Stimulated activated CD8-positive, alpha-beta memory T cell treated with anti-CD3 and anti-CD28 coated beads, Interleukin-15, amount 100 ng/mL, for 48 hours (primary cell): ENCODE data around the gene MICAL3.

Experiments
- DNase-seq, 2 donors: peaks; one replicate each; pipeline ENCODE4 v3.0.0-alpha.2; 2020; ENCODE audit warnings: low read depth in 2 of 2

Gene MICAL3

DNA sequence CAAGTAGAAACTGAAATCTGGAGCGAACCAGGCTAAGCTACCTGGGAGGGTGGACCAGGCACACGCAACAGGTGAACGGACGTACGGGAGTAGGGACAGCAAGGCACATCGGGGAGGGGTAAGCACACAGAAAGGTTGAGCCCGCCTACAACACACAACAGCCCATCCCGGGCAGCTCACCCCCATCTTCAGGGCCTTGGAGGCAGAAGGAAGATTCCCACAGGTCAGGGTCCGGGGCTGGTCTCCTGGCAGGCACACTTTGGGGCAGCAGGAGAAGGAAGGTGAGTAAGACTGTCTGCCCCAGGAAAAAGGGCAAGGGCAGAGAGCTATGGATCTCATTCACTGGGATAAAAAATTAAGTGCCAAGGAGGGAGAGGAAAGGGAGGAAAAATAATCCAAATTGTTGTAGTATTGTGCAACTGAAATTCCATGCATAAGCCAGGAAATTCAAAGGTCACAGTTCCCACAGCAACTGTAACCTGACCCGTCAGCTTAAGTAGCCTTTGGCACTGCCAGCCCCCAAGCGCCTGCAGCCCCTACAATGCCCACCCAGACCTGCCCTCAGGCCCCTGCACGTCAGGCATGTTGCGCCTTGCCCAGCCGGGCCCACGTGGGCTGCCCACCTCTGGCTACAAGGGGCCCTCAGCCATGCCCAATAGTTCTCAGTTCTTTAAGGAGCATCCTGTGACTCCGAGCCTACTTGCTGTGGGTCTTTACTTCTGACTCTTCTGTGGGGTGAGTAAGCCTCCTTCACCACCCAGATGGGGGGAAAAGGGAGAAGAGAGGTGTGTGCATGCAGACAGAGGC is 51.8 kb downstream of the MICAL3 start:
- DNase-seq = no peak

DNA sequence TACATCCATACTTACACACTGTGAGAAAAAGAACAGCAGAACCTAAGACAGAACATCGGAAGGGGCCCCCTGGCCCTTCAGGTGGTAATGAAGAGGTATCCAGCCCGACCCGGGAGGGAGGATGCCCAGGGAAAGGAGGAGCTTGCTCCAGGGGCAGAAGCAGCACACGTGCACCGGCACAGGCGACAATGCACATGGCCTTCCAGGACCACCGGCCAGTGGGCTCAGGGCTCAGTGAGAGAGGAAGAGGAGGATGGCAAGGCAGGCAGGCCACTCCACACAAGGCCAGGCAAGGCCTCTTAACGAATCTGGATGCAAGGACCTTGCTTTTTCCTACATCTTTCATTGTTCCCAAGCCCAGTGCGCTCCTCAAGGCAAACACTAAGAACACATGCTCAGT is 52.6 kb downstream of the MICAL3 start:
- DNase-seq = no peak

DNA sequence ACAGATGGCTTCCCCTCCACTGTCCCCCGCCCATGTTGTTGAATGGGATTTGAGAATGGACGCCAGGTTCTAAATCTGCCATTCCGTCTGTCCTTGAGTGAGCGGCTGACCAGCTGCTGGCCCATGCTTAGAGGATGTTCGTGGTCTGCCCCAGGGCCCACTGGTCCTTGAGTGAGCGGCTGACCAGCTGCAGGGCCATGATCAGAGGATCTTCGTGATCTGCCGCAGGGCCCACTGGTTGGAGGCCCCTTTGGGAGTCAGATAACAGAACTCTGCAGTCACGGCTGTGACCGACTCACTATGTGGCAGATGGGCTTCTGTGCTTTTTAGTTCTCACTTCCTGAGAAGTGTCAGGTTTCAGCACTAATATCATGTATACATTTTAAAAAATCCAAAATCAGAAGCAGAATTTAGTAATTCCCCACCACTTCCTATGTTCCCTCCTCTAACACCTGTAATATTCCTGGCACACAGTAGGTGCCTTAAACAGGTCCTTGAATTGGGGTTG is 54.1 kb downstream of the MICAL3 start:
- no peak for DNase-seq

DNA sequence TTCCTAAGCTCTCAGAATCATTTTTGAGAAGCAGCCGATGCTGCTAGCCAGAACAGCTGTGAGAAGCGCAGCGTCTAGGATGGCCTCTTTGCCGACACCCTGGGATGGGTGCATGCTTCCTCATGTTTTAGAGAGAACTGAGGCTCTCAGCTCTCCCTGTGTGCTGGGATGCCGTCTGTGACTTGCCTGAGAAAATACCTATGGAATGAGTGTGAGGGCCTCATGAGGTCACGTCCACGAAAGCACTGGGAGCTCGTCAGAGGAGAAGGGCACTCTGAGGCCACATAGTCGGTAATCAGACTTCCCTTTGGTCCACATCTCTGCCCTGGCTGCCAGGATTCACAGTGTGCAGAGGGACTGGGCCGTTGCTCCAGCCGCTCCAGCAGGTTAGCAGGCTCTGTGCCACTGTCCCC is 54.7 kb downstream of the MICAL3 start:
- DNase-seq = no peak

DNA sequence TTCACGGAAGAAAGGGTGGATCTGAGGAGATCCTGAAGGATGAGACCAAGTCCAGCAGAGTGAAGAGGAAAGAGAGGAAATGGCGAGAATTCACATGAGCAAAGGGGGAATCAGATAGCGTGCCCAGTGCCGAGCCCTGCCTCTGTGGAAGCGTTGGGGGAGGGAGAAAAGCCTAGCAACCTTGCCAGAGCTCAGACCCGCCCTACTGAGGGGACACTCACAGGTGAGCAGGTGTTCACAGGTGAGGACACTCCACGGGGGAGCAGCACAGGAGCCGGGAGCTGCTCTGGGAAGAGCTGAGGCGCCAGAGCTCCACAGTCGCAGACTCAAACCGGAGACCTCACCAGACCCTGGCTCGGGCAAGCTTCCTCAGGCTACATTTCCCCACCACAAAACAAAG is 56.2 kb downstream of the MICAL3 start:
- no peak for DNase-seq

DNA sequence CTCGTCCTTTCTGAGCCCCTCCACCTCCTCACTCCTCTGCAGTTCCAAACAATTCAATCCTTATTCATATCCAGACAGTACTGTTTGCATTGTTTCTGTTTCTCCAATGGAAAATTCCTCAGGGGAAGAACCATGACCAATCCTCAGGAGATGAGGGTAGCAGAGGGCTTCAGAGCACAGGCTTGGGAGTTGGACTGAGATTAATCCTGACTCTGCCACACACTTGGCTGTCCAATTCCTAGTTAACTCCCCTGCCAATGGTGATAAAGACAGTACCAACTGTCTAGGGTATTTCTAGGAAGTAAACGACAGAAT is 58.0 kb downstream of the MICAL3 start:
- DNase-seq = no peak

DNA sequence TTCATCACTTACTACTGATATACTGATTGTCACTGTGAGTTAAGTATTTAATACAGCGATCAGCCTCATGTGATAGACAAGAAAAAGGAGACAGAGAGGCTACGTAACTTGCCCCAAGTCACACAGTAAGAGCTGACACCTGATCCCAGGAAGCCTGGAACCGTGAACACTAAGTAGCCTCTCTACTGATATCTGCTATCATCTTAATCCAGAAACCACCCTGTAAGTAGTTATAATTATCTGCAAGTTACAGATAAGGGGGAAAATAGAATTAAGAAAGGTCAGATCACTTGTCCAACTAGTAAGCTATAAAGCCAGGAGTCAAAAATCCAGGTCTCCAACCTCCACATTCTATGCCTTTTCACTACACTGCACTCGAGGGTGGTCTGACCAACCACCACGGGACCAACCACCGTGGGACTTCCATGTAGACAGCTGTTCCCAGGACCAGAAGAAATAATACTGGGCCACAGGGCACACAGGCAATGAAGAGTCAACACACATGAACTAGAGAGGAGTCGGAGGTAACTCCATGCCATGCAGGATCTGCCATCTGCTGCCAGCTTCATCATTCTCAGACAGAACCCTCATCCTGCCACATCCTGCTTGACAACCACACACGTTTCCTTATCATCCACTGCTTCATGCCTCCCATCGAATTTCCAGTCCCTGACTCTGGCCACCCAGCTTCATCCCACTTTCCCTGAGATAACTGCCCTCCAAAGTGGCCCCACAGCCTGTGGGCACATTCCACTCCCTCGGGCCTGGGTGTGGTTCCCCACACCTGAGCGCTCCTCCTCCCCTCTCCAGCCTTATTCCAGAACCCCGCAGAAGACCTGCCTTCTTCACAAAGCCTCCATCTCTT is 58.6 kb downstream of the MICAL3 start:
- DNase-seq = no peak

DNA sequence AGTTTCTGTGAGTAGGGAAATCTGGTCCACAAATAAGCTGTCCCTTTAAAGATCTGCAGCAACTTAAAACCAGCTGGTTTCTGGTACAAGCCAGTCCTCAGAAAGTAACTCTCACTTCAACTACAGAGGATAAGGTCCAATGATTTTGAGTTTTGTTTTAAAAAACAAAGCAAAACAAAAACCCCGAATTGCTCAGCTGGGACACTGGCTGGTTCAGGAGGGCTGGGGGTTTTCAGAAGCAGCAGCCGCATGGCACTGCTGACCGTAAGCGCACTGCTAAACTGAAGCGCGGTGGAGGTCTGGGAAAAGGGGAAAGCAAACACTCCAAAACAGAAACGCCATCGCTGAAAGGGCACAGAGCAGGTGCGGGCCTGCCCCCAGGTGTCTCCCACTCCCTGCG is 59.7 kb downstream of the MICAL3 start:
- DNase-seq = no peak

DNA sequence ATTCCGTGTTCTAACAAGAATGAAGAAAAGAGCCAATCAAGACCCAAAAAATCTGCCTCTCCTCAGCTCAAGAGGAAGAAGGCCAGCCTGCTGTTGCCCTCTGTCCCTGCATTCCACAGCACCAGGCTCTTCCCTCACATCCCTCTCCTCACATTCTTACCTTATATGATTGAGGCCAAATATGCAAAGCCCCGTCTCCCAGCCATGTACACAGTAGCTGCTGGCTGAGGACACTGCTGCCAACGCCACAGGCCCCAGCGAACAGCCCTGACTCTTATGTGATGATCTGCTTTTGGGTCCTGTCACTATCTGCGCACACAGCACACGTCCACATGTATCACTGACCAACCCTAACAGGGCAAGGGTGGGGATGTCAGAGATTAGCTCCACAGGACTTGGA is 60.2 kb downstream of the MICAL3 start:
- DNase-seq = no peak

DNA sequence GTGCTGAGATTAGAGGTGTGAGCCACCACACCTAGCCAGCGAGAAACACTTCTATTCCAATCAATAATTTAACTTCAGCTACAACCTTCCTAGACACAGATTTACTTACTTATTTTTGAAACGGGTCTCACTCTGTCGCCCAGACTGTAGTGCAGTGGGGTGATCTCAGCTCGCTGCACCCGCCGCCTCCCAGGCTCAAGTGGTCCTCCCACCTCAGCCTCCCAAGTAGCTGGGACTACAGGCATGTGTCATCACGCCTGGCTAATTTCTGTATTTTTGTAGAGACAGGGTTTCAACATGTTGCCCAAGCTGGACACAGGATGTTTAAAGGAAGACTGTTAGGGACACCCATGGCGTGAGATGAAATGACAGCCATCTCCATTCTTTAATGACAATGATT is 61.3 kb downstream of the MICAL3 start:
- DNase-seq = no peak

DNA sequence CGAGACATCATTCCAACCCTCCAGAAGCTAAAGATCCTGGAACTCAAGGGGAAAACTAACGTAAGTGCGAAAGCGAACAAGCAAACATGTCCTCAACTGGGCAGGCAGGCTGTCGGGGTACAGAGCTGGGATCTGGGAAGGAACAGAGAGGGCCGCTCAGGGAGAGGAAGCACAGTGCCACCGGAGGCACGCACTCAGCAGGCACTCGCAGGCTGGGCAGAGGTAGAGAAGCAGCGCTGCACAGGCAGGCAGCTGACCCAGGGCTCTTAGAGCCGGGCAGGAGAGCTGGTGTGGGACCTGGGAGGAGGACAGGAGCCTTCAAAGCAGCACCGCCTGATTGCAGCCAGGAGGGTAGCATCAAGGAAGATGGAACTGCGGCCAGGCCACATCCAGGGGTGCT is 62.2 kb downstream of the MICAL3 start:
- no peak for DNase-seq

DNA sequence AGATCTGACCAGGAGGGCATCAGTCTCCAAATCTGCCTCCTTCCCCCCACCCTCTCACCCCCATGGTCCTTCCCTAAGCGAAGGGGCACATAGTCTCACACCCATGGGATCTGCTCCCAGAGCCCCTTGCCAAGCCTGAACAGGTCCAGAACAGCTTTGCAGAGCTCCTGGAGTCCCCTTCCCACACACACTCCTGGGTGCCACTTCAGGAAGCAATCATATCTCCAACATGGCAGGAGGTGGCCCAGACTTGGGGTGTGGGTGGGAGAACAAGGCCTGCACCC is 63.0 kb downstream of the MICAL3 start:
- DNase-seq = no peak

DNA sequence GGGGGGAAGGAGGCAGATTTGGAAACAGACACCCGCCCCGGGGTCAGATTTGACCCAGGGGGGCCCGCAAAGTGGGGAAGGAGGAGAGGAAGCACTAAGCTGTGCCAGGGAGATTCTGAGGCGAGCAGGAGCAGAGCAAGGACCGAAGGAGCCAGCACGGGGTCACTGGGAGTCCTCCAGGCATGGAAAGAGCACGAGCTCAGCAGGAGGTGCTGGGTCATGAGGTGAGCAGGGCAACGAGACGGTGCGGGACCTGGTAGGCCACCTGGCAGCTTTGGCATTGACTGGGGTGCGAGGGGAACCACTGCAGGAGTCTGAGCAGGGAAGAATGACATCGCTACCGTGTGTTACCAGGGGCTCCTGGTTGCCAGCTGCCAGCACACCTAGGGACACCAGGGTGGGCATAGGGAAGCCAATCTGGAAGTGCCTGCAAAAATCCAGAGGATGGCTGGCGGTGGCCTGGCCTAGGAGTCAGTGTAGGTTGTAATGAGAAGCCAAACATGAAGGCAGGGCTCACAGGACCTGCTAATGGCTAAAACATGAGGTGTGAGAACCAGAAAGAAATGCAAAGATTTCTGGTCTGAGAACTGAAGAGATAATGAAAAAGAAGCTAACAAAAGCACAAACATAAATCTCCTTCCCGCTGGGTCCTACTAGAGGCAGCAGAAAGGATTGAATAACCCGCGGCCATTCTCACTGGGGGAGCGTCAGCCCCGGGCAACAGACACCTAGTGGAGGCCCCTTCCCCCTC is 63.5 kb downstream of the MICAL3 start:
- DNase-seq = no peak

DNA sequence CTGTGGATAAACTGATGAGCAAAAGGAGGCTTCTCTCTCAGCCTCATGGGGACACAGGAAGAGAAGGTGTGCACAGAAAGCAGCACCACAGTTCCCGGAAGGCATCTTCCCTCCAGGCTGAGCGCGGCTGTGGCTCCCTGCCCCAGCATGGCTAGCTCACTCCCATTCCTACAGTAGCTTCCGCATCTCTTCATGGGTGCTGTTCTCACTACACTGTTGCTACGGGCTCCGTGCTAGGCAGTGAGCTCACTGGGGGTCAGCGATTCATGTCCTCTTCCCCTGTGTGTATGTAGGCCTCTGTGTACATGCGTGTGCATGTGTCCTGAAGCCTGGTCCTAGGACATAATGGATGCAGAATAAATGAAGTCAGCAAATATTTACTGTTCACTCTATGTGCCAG is 64.3 kb downstream of the MICAL3 start:
- no peak for DNase-seq

DNA sequence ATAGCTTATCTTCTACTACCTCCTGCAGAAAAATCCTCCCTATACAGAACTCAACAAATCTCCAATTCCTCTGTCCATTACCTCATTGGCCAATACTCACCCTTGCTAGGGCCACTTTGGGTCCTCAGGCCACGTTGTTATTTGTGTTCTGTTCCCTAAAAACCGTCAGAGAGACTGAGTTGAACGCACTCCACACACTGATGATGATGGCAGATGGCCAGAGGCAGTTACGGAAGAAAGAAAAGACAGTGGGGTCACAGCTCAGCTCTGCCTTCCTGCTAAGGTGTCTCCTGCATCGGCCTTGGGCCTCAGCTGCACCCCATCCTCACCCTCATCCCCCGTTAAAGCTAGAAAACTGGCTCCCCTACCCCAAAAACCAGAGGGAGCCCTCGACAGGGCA is 66.2 kb downstream of the MICAL3 start:
- DNase-seq = no peak

DNA sequence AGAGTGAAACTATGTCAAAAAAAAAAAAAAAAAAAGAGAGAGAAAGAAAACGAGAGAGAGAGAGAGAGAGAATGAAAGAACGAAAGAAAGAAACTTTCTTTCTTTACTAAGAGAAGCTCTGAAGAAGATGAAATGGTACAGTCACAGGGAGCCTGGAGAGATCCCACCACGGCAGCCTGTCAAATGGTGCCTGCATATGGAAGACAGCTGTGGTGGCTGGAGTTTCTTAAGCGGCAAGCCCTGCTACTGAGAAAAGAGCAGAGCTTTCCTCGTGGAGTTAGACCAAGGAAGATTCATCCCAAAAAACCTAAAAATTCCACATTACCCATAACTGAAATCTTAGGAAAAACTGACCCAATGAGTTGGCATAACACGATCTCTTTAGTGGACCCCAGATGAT is 66.7 kb downstream of the MICAL3 start:
- no peak for DNase-seq

DNA sequence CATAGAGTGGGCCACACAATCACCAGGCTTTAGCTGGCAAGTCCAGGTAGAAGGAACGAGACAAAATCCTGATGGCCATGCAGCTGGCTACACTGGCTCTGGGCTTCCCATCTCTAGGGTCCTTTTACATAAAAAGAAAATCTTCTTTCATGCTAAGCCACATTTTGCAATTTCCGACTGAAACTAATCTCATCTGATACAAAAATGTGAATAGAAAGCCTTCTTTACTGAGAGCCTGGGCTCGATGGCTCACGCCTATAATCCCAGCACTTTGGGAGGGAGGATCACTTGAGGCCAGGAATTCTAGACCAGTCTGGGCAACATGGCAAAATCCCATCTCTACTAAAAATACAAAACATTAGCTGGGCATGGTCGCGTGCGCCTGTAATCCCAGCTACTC is 67.2 kb downstream of the MICAL3 start:
- no peak for DNase-seq

DNA sequence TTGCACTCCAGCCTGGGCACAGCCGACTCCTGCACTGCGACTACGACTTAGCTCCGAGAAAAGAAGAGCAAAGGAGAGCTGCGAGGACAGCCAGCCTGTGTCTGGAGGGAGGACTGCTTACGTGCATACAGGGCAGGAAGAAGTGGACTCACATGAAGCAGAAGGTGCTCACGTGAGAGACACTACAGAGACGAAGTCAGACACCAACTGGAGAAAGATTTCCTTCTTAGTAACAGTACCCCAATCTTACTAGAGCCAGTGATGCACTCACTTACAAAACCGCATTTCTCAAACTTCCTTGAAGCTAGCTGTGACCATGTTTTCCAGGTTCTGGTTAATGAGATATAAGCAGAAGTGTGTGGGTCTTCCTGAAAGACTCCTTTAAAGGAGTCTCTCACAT is 67.7 kb downstream of the MICAL3 start:
- DNase-seq = no peak

DNA sequence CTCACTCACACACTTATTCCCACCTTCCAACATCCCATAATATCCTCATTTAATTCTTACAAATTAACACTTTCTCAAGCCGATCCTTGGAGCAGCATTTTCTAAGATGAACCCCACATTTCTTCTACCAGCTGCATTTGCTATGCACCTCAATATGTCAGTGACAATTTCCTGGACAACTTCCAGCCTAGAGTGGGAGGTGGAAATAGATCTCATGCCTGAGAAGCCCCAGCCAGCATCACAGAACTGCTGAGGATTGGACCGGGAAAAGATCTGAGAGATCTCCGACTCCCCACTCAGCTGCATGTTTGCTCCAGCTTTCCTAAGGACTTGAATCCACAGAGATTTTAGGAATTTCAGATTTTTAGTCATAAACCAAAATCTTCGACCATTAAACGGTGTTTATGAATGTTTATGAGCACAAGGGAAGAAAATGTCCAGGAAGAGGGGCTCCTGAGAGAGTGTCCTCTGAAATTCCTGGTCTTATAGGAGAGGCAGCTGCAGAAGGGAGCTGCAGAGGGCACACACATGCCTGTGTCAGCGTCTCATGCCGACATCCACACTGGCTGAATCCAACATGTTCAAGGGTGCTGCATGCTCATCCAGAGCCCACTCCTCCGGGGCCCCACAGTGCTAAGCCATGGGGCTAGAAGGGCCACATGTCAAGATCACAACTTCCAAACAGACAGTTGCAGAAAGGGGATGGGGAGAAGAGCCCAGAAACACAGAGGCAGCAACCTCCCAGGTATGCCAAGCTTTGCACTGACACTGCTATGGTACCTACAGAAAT is 68.6 kb downstream of the MICAL3 start:
- DNase-seq = no peak

DNA sequence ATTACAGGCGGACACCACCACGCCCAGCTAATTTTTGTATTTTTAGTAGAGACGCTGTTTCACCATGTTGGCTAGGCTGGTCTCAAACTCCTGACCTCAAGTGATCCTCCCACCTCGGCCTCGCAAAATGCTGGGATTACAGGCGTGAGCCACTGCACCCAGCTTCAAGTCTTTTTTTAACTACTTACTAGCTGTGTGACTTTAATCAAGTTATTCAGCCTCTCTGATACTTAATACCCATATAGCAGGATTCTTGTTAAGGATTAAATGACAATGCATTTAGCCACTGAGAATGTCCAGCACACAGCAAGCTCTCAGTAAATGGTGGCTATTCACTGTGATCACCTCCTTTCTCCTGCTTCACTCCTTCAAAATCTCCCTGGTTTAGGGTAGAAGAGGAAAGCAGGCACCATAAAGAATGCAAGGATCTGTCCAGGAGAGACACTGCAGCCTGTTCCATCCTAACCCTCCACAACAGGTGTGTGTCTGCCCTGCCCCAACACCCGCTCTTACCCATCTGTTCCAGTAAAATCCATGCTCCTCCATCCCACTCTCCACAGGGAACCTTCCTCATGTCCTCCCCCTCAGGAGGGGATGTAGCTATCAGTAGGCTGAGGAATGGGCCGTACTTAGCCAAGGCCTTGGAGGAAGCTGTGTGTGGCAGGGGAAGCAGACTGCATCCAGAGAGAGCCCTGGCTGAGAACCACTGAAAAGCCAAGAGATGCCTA is 69.3 kb downstream of the MICAL3 start:
- DNase-seq = no peak

DNA sequence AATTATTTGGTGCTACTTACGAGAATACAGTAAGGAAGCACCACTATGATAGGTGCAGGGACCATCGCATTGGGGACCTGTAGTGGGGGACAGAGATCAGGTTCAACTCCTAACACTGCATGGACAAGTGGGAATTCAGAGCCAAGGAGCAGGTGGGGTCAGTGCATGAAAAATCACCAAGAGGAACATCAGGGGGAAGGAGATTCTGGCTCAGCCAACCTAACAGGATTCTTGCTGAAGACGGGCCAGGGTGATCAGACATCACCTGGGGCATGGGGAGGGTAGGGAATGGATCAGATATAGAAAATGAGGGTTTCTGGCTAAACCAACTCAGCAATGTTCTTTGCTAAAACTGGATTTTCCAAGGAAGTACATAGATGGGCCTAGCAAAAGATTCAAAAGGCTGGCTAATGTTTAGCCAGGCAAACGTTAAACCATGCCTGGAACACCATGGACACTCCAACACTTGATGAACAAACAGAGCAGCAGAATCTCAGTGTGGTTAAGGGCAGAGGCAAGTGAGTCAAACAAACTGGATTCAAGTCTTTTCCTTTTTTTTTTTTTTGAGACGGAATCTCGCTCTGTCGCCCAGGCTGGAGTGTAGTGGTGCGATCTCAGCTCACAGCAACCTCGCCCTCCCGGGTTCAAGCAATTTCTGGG is 70.0 kb downstream of the MICAL3 start:
- DNase-seq = no peak
